GM23338 (cell line): ENCODE results near the gene TTC39A. TPM values are rescaled to one million over a fixed set of nuclear protein-coding genes. Genes with fewer than 3 reads are reported as not detected.

Source experiments
- ATAC-seq: fragments of 200-7000 bp; cut with Tn5 transposase; 3 replicates; pipeline ENCODE4 v1.9.1; 2020
- DNase-seq: peaks from one replicate; pipeline ENCODE4 v3.0.0-alpha.2; 2015; ENCODE audit warnings: low spot score
- H2AFZ ChIP-seq: fragments of 200-600 bp; sonication (generic); 2 replicates; pipeline ENCODE4 v1.8.0; 2016; ENCODE audit warnings: antibody characterized with exemption, mild to moderate bottlenecking, moderate library complexity
- H3F3A ChIP-seq: fragments of 200-600 bp; sonication (generic); replicated peaks from 2 replicates; pipeline ENCODE4 v1.8.0; 2017; ENCODE audit warnings: antibody characterized with exemption, mixed run types, low read depth
- H3K27ac ChIP-seq: fragments of 200-600 bp; sonication (generic); 2 replicates; pipeline ENCODE4 v1.6.1; 2016; ENCODE audit warnings: low read depth
- H3K27me3 ChIP-seq: fragments of 200-600 bp; sonication (generic); 2 replicates; pipeline ENCODE4 v1.8.0; 2016; ENCODE audit warnings: mild to moderate bottlenecking, mixed run types, moderate library complexity; ENCODE audit not compliant: insufficient read depth
- H3K36me3 ChIP-seq: fragments of 200-600 bp; sonication (generic); 2 replicates; pipeline ENCODE4 v1.8.0; 2016; ENCODE audit warnings: mild to moderate bottlenecking; ENCODE audit not compliant: insufficient read depth
- H3K4me1 ChIP-seq: fragments of 200-600 bp; sonication (generic); 2 replicates; pipeline ENCODE4 v1.8.0; 2016; ENCODE audit warnings: mild to moderate bottlenecking, moderate library complexity; ENCODE audit not compliant: insufficient read depth
- H3K4me2 ChIP-seq: fragments of 200-600 bp; sonication (generic); 2 replicates; pipeline ENCODE4 v1.7.1; 2017; ENCODE audit warnings: mixed run types
- H3K4me3 ChIP-seq: fragments of 200-600 bp; sonication (generic); 2 replicates; pipeline ENCODE4 v1.6.1; 2016; ENCODE audit warnings: mixed run types
- H3K79me2 ChIP-seq: fragments of 200-600 bp; sonication (generic); replicated peaks from 2 replicates; pipeline ENCODE4 v1.8.0; 2017; ENCODE audit warnings: mild to moderate bottlenecking; ENCODE audit not compliant: insufficient read depth
- H3K9me2 ChIP-seq: fragments of 200-600 bp; sonication (generic); 2 replicates; pipeline ENCODE4 v1.8.0; 2017; ENCODE audit not compliant: insufficient read depth
- H4K20me1 ChIP-seq: fragments of 200-600 bp; sonication (generic); replicated peaks from 2 replicates; pipeline ENCODE4 v1.8.0; 2017; ENCODE audit warnings: mild to moderate bottlenecking; ENCODE audit not compliant: insufficient read depth
- H3K27ac Mint-ChIP-seq: 2 replicates; pipeline ENCODE4 v1.8.0; 2020; ENCODE audit warnings: inconsistent platforms, mild to moderate bottlenecking, moderate library complexity, mixed read lengths
- H3K27me3 Mint-ChIP-seq: 3 replicates; pipeline ENCODE4 v1.8.0; 2022; ENCODE audit warnings: low read depth, mild to moderate bottlenecking, moderate library complexity, mixed read lengths, inconsistent platforms; ENCODE audit not compliant: insufficient read depth, poor library complexity
- H3K36me3 Mint-ChIP-seq: 3 replicates; pipeline ENCODE4 v1.8.0; 2021; ENCODE audit warnings: low read depth, mild to moderate bottlenecking, inconsistent platforms, moderate library complexity, mixed read lengths
- H3K4me1 Mint-ChIP-seq: 3 replicates; pipeline ENCODE4 v1.8.0; 2020; ENCODE audit warnings: mild to moderate bottlenecking, inconsistent platforms, mixed read lengths
- H3K4me3 Mint-ChIP-seq: 3 replicates; pipeline ENCODE4 v1.8.0; 2021; ENCODE audit warnings: moderate library complexity, mild to moderate bottlenecking, inconsistent platforms, mixed read lengths
- H3K9me3 Mint-ChIP-seq: 3 replicates; pipeline ENCODE4 v1.8.0; 2020; ENCODE audit warnings: moderate library complexity, mild to moderate bottlenecking, inconsistent platforms, mixed read lengths
- CREB1 ChIP-seq: fragments of 250-450 bp; sonication (Bioruptor Pico); IDR thresholded peaks from 2 replicates; pipeline ENCODE4 v1.5.0; 2020; ENCODE audit warnings: low read depth, mild to moderate bottlenecking, moderate library complexity
- CTCF ChIP-seq, 2 experiments: fragments of 200-600 bp in 1 of 2; sonication (generic) in 1 of 2; conservative IDR thresholded peaks; 2 replicates each; pipeline versions ENCODE4 v1.5.1 to v1.6.1; 2016 to 2017; ENCODE audit warnings: antibody characterized with exemption in 2 of 2, low read depth in 2 of 2, mild to moderate bottlenecking in 2 of 2, moderate library complexity in 1 of 2
- EZH2phosphoT487 ChIP-seq: fragments of 200-600 bp; sonication (generic); IDR thresholded peaks from one replicate; pipeline ENCODE4 v1.8.1; 2018; ENCODE audit warnings: antibody characterized with exemption; ENCODE audit not compliant: unreplicated experiment
- JUNB ChIP-seq: IDR thresholded peaks from one replicate; pipeline ENCODE4 v1.6.1; 2016; ENCODE audit warnings: antibody characterized with exemption; ENCODE audit not compliant: unreplicated experiment
- POLR2AphosphoS5 ChIP-seq: IDR thresholded peaks from 2 replicates; pipeline ENCODE4 v1.6.1; 2016; ENCODE audit warnings: antibody characterized with exemption, low read depth
- STAT1 ChIP-seq: IDR thresholded peaks from one replicate; pipeline ENCODE4 v1.6.1; 2016; ENCODE audit warnings: antibody characterized with exemption; ENCODE audit not compliant: unreplicated experiment
- ZNF114 ChIP-seq: fragments of 250-450 bp; sonication (Bioruptor Pico); IDR thresholded peaks from 2 replicates; pipeline ENCODE4 v1.5.0; 2020; ENCODE audit warnings: mild to moderate bottlenecking, moderate library complexity
- ZNF331 ChIP-seq: fragments of 250-450 bp; sonication (Bioruptor Pico); IDR thresholded peaks from 2 replicates; pipeline ENCODE4 v1.5.0; 2020; ENCODE audit warnings: low read depth, mild to moderate bottlenecking, moderate library complexity
- ZNF462 ChIP-seq: fragments of 250-450 bp; sonication (Bioruptor Pico); IDR thresholded peaks from 2 replicates; pipeline ENCODE4 v1.5.0; 2020; ENCODE audit warnings: mild to moderate bottlenecking, moderate library complexity
- polyA plus RNA-seq: library from polyadenylated mRNA; unstranded; fragments of >200 nt; fragmentation: Nextera tagmentation; extraction: Ambion mirVana; gene quantifications from 2 replicates; pipeline ENCODE4 v1.2.1, GENCODE V29; 2016
- total RNA-seq: library from RNA; depleted of rRNA; stranded (reverse); fragments of >200 nt; shearing (Covaris generic); gene quantifications from 2 replicates; pipeline ENCODE4 v1.2.3, GENCODE V29; 2014
- TF ChIP-seq, protein P1 (sequence below): IDR thresholded peaks from one replicate; pipeline ENCODE4 v1.6.1; 2018; ENCODE audit warnings: antibody characterized with exemption; ENCODE audit not compliant: unreplicated experiment
- TF ChIP-seq, protein P2 (sequence below): IDR thresholded peaks from 2 replicates; pipeline ENCODE4 v1.6.1; 2016; ENCODE audit warnings: antibody characterized with exemption

TTC39A gene
- total and polyA plus RNA-seq, 2 experiments from 2014 or later, result 2.3 to 7.1 TPM

DNA sequence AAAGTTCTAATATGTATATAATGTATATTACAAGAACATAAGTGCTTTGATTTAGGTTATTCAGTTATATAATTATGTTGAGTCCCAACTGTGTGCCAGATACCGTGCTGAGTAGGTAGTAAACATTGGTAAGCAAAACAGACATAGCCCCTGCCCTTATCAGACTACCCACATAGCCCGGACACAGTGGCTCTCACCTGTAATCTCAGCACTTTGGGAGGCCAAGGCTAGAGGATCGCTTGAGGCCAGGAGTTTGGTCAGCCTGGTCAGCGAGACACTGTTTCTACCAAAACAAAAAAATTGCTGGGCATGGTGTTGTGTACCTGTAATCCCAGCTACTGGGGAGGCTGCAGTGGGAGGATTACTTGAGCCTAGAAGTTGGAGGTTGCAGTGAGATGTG, 63.6 kb downstream of the TTC39A start:
- ATAC-seq, result no peak
- H3K9me3 Mint-ChIP-seq, result no peaks in the 10 kb centered on the region
- peaks cover 20% of the 10 kb centered on the region for H4K20me1 ChIP-seq

More for the DNA sequence above, 63.6 kb downstream of the TTC39A start:
- no peak overlapping the region for H3K4me2 ChIP-seq
- H3K4me3 ChIP-seq, result no peak overlapping the region
- Mint-ChIP-seq H3K36me3 (peaks cover 10% of the 10 kb centered on the region; the same call in 2 of the 3 replicates), H3K27ac (no peak overlapping the region), H3K4me3 (no peak overlapping the region), H3K4me1 (peaks cover 25% of the 10 kb centered on the region), H3K27me3 (peaks cover 5% of the 10 kb centered on the region)
- H2AFZ ChIP-seq, result no peak overlapping the region
- no peaks in the 10 kb centered on the region for H3F3A ChIP-seq
- H3K4me1 ChIP-seq, result peaks cover 14% of the 10 kb centered on the region
- no peaks in the 10 kb centered on the region for H3K9me2 ChIP-seq
- TF ChIP-seq ZNF462 (CRISPR knock-in tag) (no peak), ZNF331 (CRISPR knock-in tag) (no peak), CTCF (conservative IDR thresholded peaks at IDR 0.05; ENCODE audit: low read depth in 2 of 2) (no peak), STAT1 (no peak), EZH2phosphoT487 (no peak), POLR2AphosphoS5 (no peak), CREB1 (CRISPR knock-in tag) (no peak), ZNF114 (no peak), JUNB (no peak)
- TF ChIP-seq, protein P1, sequence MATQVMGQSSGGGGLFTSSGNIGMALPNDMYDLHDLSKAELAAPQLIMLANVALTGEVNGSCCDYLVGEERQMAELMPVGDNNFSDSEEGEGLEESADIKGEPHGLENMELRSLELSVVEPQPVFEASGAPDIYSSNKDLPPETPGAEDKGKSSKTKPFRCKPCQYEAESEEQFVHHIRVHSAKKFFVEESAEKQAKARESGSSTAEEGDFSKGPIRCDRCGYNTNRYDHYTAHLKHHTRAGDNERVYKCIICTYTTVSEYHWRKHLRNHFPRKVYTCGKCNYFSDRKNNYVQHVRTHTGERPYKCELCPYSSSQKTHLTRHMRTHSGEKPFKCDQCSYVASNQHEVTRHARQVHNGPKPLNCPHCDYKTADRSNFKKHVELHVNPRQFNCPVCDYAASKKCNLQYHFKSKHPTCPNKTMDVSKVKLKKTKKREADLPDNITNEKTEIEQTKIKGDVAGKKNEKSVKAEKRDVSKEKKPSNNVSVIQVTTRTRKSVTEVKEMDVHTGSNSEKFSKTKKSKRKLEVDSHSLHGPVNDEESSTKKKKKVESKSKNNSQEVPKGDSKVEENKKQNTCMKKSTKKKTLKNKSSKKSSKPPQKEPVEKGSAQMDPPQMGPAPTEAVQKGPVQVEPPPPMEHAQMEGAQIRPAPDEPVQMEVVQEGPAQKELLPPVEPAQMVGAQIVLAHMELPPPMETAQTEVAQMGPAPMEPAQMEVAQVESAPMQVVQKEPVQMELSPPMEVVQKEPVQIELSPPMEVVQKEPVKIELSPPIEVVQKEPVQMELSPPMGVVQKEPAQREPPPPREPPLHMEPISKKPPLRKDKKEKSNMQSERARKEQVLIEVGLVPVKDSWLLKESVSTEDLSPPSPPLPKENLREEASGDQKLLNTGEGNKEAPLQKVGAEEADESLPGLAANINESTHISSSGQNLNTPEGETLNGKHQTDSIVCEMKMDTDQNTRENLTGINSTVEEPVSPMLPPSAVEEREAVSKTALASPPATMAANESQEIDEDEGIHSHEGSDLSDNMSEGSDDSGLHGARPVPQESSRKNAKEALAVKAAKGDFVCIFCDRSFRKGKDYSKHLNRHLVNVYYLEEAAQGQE, result no peak
- TF ChIP-seq, protein P2, sequence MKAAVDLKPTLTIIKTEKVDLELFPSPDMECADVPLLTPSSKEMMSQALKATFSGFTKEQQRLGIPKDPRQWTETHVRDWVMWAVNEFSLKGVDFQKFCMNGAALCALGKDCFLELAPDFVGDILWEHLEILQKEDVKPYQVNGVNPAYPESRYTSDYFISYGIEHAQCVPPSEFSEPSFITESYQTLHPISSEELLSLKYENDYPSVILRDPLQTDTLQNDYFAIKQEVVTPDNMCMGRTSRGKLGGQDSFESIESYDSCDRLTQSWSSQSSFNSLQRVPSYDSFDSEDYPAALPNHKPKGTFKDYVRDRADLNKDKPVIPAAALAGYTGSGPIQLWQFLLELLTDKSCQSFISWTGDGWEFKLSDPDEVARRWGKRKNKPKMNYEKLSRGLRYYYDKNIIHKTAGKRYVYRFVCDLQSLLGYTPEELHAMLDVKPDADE, result no peak
- no peaks in the 10 kb centered on the region for H3K27me3 ChIP-seq
- DNase-seq, result no peak
- peaks cover 55% of the 10 kb centered on the region for H3K79me2 ChIP-seq
- H3K27ac ChIP-seq, result no peak overlapping the region
- H3K36me3 ChIP-seq, result no peaks in the 10 kb centered on the region
